GM23338 (cell line): Measurements from ENCODE around the gene NPIPB2. TPM values are rescaled to one million over a fixed set of nuclear protein-coding genes. Genes with fewer than 3 reads are reported as not detected.

Source experiments
- ATAC-seq: fragments of 200-7000 bp; cut with Tn5 transposase; 3 replicates; pipeline ENCODE4 v1.9.1; 2020
- DNase-seq: peaks from one replicate; pipeline ENCODE4 v3.0.0-alpha.2; 2015; ENCODE audit warnings: low spot score
- H2AFZ ChIP-seq: fragments of 200-600 bp; sonication (generic); 2 replicates; pipeline ENCODE4 v1.8.0; 2016; ENCODE audit warnings: antibody characterized with exemption, mild to moderate bottlenecking, moderate library complexity
- H3F3A ChIP-seq: fragments of 200-600 bp; sonication (generic); replicated peaks from 2 replicates; pipeline ENCODE4 v1.8.0; 2017; ENCODE audit warnings: antibody characterized with exemption, mixed run types, low read depth
- H3K27ac ChIP-seq: fragments of 200-600 bp; sonication (generic); 2 replicates; pipeline ENCODE4 v1.6.1; 2016; ENCODE audit warnings: low read depth
- H3K27me3 ChIP-seq: fragments of 200-600 bp; sonication (generic); 2 replicates; pipeline ENCODE4 v1.8.0; 2016; ENCODE audit warnings: mild to moderate bottlenecking, mixed run types, moderate library complexity; ENCODE audit not compliant: insufficient read depth
- H3K36me3 ChIP-seq: fragments of 200-600 bp; sonication (generic); 2 replicates; pipeline ENCODE4 v1.8.0; 2016; ENCODE audit warnings: mild to moderate bottlenecking; ENCODE audit not compliant: insufficient read depth
- H3K4me1 ChIP-seq: fragments of 200-600 bp; sonication (generic); 2 replicates; pipeline ENCODE4 v1.8.0; 2016; ENCODE audit warnings: mild to moderate bottlenecking, moderate library complexity; ENCODE audit not compliant: insufficient read depth
- H3K4me2 ChIP-seq: fragments of 200-600 bp; sonication (generic); 2 replicates; pipeline ENCODE4 v1.7.1; 2017; ENCODE audit warnings: mixed run types
- H3K4me3 ChIP-seq: fragments of 200-600 bp; sonication (generic); 2 replicates; pipeline ENCODE4 v1.6.1; 2016; ENCODE audit warnings: mixed run types
- H3K79me2 ChIP-seq: fragments of 200-600 bp; sonication (generic); replicated peaks from 2 replicates; pipeline ENCODE4 v1.8.0; 2017; ENCODE audit warnings: mild to moderate bottlenecking; ENCODE audit not compliant: insufficient read depth
- H3K9me2 ChIP-seq: fragments of 200-600 bp; sonication (generic); 2 replicates; pipeline ENCODE4 v1.8.0; 2017; ENCODE audit not compliant: insufficient read depth
- H4K20me1 ChIP-seq: fragments of 200-600 bp; sonication (generic); replicated peaks from 2 replicates; pipeline ENCODE4 v1.8.0; 2017; ENCODE audit warnings: mild to moderate bottlenecking; ENCODE audit not compliant: insufficient read depth
- H3K27ac Mint-ChIP-seq: 2 replicates; pipeline ENCODE4 v1.8.0; 2020; ENCODE audit warnings: inconsistent platforms, mild to moderate bottlenecking, moderate library complexity, mixed read lengths
- H3K27me3 Mint-ChIP-seq: 3 replicates; pipeline ENCODE4 v1.8.0; 2022; ENCODE audit warnings: low read depth, mild to moderate bottlenecking, moderate library complexity, mixed read lengths, inconsistent platforms; ENCODE audit not compliant: insufficient read depth, poor library complexity
- H3K36me3 Mint-ChIP-seq: 3 replicates; pipeline ENCODE4 v1.8.0; 2021; ENCODE audit warnings: low read depth, mild to moderate bottlenecking, inconsistent platforms, moderate library complexity, mixed read lengths
- H3K4me1 Mint-ChIP-seq: 3 replicates; pipeline ENCODE4 v1.8.0; 2020; ENCODE audit warnings: mild to moderate bottlenecking, inconsistent platforms, mixed read lengths
- H3K4me3 Mint-ChIP-seq: 3 replicates; pipeline ENCODE4 v1.8.0; 2021; ENCODE audit warnings: moderate library complexity, mild to moderate bottlenecking, inconsistent platforms, mixed read lengths
- H3K9me3 Mint-ChIP-seq: 3 replicates; pipeline ENCODE4 v1.8.0; 2020; ENCODE audit warnings: moderate library complexity, mild to moderate bottlenecking, inconsistent platforms, mixed read lengths
- CREB1 ChIP-seq: fragments of 250-450 bp; sonication (Bioruptor Pico); IDR thresholded peaks from 2 replicates; pipeline ENCODE4 v1.5.0; 2020; ENCODE audit warnings: low read depth, mild to moderate bottlenecking, moderate library complexity
- ETS1 ChIP-seq: IDR thresholded peaks from 2 replicates; pipeline ENCODE4 v1.6.1; 2016; ENCODE audit warnings: antibody characterized with exemption
- EZH2phosphoT487 ChIP-seq: fragments of 200-600 bp; sonication (generic); IDR thresholded peaks from one replicate; pipeline ENCODE4 v1.8.1; 2018; ENCODE audit warnings: antibody characterized with exemption; ENCODE audit not compliant: unreplicated experiment
- JUNB ChIP-seq: IDR thresholded peaks from one replicate; pipeline ENCODE4 v1.6.1; 2016; ENCODE audit warnings: antibody characterized with exemption; ENCODE audit not compliant: unreplicated experiment
- POLR2AphosphoS5 ChIP-seq: IDR thresholded peaks from 2 replicates; pipeline ENCODE4 v1.6.1; 2016; ENCODE audit warnings: antibody characterized with exemption, low read depth
- REST ChIP-seq: IDR thresholded peaks from one replicate; pipeline ENCODE4 v1.6.1; 2018; ENCODE audit warnings: antibody characterized with exemption; ENCODE audit not compliant: unreplicated experiment
- STAT1 ChIP-seq: IDR thresholded peaks from one replicate; pipeline ENCODE4 v1.6.1; 2016; ENCODE audit warnings: antibody characterized with exemption; ENCODE audit not compliant: unreplicated experiment
- ZNF114 ChIP-seq: fragments of 250-450 bp; sonication (Bioruptor Pico); IDR thresholded peaks from 2 replicates; pipeline ENCODE4 v1.5.0; 2020; ENCODE audit warnings: mild to moderate bottlenecking, moderate library complexity
- ZNF462 ChIP-seq: fragments of 250-450 bp; sonication (Bioruptor Pico); IDR thresholded peaks from 2 replicates; pipeline ENCODE4 v1.5.0; 2020; ENCODE audit warnings: mild to moderate bottlenecking, moderate library complexity
- polyA plus RNA-seq: library from polyadenylated mRNA; unstranded; fragments of >200 nt; fragmentation: Nextera tagmentation; extraction: Ambion mirVana; gene quantifications from 2 replicates; pipeline ENCODE4 v1.2.1, GENCODE V29; 2016
- total RNA-seq: library from RNA; depleted of rRNA; stranded (reverse); fragments of >200 nt; shearing (Covaris generic); gene quantifications from 2 replicates; pipeline ENCODE4 v1.2.3, GENCODE V29; 2014

Gene NPIPB2
- total and polyA plus RNA-seq, 2 experiments from 2014 or later = 1.0 to 6.8 TPM

- Histone ChIP-seq H3K4me2 (no peak overlapping the region), H3F3A (0 out of 2 replicates have a peak, but pooled peaks cover 3% of the 10 kb centered on the region), H3K4me3 (no peak overlapping the region), H2AFZ (no peak overlapping the region), H3K4me1 (no peaks in the 10 kb centered on the region), H3K79me2 (peaks cover 39% of the 10 kb centered on the region), H3K27ac (no peak overlapping the region), H3K9me2 (no peaks in the 10 kb centered on the region), H3K36me3 (peaks cover 46% of the 10 kb centered on the region), H4K20me1 (peaks cover 34% of the 10 kb centered on the region), H3K27me3 (no peaks in the 10 kb centered on the region)
- Mint-ChIP-seq H3K4me3 (no peak overlapping the region), H3K27ac (no peak overlapping the region), H3K36me3 (peaks cover 72% of the 10 kb centered on the region), H3K4me1 (no peaks in the 10 kb centered on the region), H3K9me3 (no peaks in the 10 kb centered on the region), H3K27me3 (no peaks in the 10 kb centered on the region)
- no peak for TF ChIP-seq ZNF114 (CRISPR knock-in tag)
- TF ChIP-seq REST = no peak
- TF ChIP-seq EZH2phosphoT487 = no peak
- TF ChIP-seq POLR2AphosphoS5 = no peak
- TF ChIP-seq ETS1 = no peak
- no peak for TF ChIP-seq STAT1
- ATAC-seq (no peak), DNase-seq (no peak)
Measured at GRCh38 chr16:11893571-11893970, 48.3 kb downstream of the NPIPB2 start.

GRCh38 chr16:11892761-11893160, 49.1 kb downstream of the NPIPB2 start:
- Histone ChIP-seq H3K4me1 (no peaks in the 10 kb centered on the region), H2AFZ (no peak overlapping the region), H3K36me3 (peaks cover 52% of the 10 kb centered on the region), H3K4me2 (no peak overlapping the region), H3K9me2 (no peaks in the 10 kb centered on the region), H4K20me1 (peaks cover 26% of the 10 kb centered on the region; the same call in 1 of the 2 replicates), H3K79me2 (peaks cover 31% of the 10 kb centered on the region), H3K4me3 (no peak overlapping the region), H3F3A (0 out of 2 replicates have a peak, but pooled peaks cover 3% of the 10 kb centered on the region), H3K27ac (no peak overlapping the region), H3K27me3 (no peaks in the 10 kb centered on the region)
- Mint-ChIP-seq H3K36me3 (peaks cover 78% of the 10 kb centered on the region), H3K27ac (no peak overlapping the region), H3K27me3 (no peaks in the 10 kb centered on the region), H3K4me3 (no peak overlapping the region), H3K9me3 (no peaks in the 10 kb centered on the region), H3K4me1 (no peaks in the 10 kb centered on the region)
- DNase-seq (no peak), ATAC-seq (no peak)
- no peak for TF ChIP-seq CREB1
- TF ChIP-seq ETS1 = no peak
- no peak for TF ChIP-seq JUNB
- TF ChIP-seq ZNF462 (CRISPR knock-in tag) = no peak
- no peak for TF ChIP-seq STAT1
